Measurements from ENCODE around the gene NUBPL.

GRCh38 chr14:31544816-31545215, 16.4 kb upstream of the NUBPL start:
- TF ChIP-seq SPI1 (IDR thresholded peaks at IDR 0.05; ENCODE audit: low read depth, low read length) = no peak
- no peak for TF ChIP-seq POLR2A (IDR thresholded peaks at IDR 0.05; ENCODE audit: low read depth, low read length)
- no peak for TF ChIP-seq POLR2AphosphoS5 (IDR thresholded peaks at IDR 0.05; ENCODE audit: low read depth, low read length)
- no peak for TF ChIP-seq POU2F2 (IDR thresholded peaks at IDR 0.05; ENCODE audit: low read depth, low read length)
- TF ChIP-seq TAF1 (IDR thresholded peaks at IDR 0.05; ENCODE audit: low read depth, low read length) = no peak
- no peak for TF ChIP-seq PAX5 (IDR thresholded peaks at IDR 0.05; ENCODE audit: insufficient read depth, low read length, severe bottlenecking)
